Measurements from ENCODE around the gene PCDHA1.

PCDHA1 gene

DNA sequence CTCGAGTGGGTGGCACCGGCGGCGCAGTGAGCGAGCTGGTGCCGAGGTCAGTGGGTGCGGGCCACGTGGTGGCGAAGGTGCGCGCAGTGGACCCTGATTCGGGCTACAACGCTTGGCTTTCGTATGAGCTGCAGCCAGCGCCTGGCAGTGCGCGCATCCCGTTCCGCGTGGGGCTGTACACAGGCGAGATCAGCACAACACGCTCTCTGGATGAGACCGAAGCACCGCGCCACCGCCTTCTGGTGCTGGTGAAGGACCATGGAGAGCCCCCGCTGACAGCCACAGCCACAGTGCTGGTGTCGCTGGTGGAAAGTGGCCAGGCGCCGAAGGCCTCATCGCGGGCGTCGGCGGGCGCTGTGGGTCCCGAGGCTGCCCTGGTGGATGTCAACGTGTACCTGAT lies 37.5 kb downstream of the PCDHA1 start (continued):
- TF ChIP-seq ZNF416 (tag by site-specific recombination; IDR thresholded peaks at IDR 0.05) (no peak), ZNF544 (tag by site-specific recombination; IDR thresholded peaks at IDR 0.05) (no peak), SP3 (tag by site-specific recombination; IDR thresholded peaks at IDR 0.05) (no peak), ZNF654 (tag by site-specific recombination; IDR thresholded peaks at IDR 0.05; ENCODE audit: low read depth) (no peak)

DNA sequence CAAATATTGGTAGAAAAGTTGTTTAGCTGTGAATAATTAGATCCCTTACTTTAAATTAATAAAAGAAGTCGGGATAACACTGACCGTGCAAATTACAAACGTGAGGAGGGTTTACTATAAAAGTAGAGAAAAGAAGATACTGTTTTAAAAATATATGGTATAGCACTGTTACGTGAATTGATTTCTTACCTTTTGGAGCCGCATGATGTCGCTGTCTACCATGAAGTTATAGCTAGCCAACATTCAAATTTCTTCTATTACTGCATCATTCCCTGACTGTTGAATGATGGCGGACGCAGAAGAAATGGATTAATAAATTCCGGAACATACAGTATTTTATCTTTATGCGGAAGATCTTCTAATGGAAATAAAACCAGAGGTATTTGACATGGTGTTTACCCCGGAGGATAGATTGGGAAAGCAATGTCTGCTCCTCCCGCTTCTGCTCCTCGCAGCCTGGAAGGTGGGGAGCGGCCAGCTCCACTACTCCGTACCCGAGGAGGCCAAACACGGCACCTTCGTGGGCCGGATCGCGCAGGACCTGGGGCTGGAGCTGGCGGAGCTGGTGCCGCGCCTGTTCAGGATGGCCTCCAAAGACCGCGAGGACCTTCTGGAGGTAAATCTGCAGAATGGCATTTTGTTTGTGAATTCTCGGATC lies 41.9 kb downstream of the PCDHA1 start, which contains the start of gene PCDHA6:
TSS of gene PCDHA6 (plus strand) at position 257 of the 658 bp plus-strand sequence. CDS start at position 389, 132 bp downstream.
- no peak within 1 kb of the TSS for H3K4me3 ChIP-seq (ENCODE audit: low read depth, low read length)
- ChIA-PET CTCF (interaction anchor here (0.7 kb wide), 1 partner anchor 22 kb away, joined by 4 read pairs; no protein-coding TSS in a partner anchor), POLR2A (no interaction called here)
- no peaks in the 10 kb centered on the region for H3K36me3 ChIP-seq (ENCODE audit: control insufficient read depth in 2 of 2, insufficient read depth in 1 of 2, low read length in 2 of 2)
- no peak within 1 kb of the TSS for H3K27ac ChIP-seq (ENCODE audit: extremely low read depth, low read depth, low read length)
- TF ChIP-seq ZNF175 (tag by site-specific recombination; IDR thresholded peaks at IDR 0.05) (no peak), KLF17 (tag by site-specific recombination; IDR thresholded peaks at IDR 0.05) (no peak), ZIC2 (tag by site-specific recombination; IDR thresholded peaks at IDR 0.05) (no peak), ZBTB6 (tag by site-specific recombination; IDR thresholded peaks at IDR 0.05) (no peak), GLI2 (tag by site-specific recombination; IDR thresholded peaks at IDR 0.05; ENCODE audit: borderline replicate concordance, low read depth) (no peak), KLF16 (tag by site-specific recombination; IDR thresholded peaks at IDR 0.05) (no peak), ZNF266 (tag by site-specific recombination; IDR thresholded peaks at IDR 0.05; ENCODE audit: low read depth) (no peak), KLF8 (tag by site-specific recombination; IDR thresholded peaks at IDR 0.05) (no peak), ZNF48 (tag by site-specific recombination; IDR thresholded peaks at IDR 0.05) (no peak), ZNF146 (tag by site-specific recombination; IDR thresholded peaks at IDR 0.05) (no peak), ZBTB1 (tag by site-specific recombination; IDR thresholded peaks at IDR 0.05) (no peak), SCRT2 (tag by site-specific recombination; IDR thresholded peaks at IDR 0.05) (no peak), ZNF843 (tag by site-specific recombination; IDR thresholded peaks at IDR 0.05) (no peak), ZNF76 (tag by site-specific recombination; IDR thresholded peaks at IDR 0.05; ENCODE audit: borderline replicate concordance, low read depth) (no peak), HOXC10 (CRISPR knock-in tag; IDR thresholded peaks at IDR 0.05) (no peak), ZNF585B (tag by site-specific recombination; IDR thresholded peaks at IDR 0.05) (no peak)
- TF ChIP-seq, protein P1, sequence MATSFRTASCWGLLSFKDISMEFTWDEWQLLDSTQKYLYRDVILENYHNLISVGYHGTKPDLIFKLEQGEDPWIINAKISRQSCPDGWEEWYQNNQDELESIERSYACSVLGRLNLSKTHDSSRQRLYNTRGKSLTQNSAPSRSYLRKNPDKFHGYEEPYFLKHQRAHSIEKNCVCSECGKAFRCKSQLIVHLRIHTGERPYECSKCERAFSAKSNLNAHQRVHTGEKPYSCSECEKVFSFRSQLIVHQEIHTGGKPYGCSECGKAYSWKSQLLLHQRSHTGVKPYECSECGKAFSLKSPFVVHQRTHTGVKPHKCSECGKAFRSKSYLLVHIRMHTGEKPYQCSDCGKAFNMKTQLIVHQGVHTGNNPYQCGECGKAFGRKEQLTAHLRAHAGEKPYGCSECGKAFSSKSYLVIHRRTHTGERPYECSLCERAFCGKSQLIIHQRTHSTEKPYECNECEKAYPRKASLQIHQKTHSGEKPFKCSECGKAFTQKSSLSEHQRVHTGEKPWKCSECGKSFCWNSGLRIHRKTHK (tag by site-specific recombination; IDR thresholded peaks at IDR 0.05), result no peak
- TF ChIP-seq, protein P2, sequence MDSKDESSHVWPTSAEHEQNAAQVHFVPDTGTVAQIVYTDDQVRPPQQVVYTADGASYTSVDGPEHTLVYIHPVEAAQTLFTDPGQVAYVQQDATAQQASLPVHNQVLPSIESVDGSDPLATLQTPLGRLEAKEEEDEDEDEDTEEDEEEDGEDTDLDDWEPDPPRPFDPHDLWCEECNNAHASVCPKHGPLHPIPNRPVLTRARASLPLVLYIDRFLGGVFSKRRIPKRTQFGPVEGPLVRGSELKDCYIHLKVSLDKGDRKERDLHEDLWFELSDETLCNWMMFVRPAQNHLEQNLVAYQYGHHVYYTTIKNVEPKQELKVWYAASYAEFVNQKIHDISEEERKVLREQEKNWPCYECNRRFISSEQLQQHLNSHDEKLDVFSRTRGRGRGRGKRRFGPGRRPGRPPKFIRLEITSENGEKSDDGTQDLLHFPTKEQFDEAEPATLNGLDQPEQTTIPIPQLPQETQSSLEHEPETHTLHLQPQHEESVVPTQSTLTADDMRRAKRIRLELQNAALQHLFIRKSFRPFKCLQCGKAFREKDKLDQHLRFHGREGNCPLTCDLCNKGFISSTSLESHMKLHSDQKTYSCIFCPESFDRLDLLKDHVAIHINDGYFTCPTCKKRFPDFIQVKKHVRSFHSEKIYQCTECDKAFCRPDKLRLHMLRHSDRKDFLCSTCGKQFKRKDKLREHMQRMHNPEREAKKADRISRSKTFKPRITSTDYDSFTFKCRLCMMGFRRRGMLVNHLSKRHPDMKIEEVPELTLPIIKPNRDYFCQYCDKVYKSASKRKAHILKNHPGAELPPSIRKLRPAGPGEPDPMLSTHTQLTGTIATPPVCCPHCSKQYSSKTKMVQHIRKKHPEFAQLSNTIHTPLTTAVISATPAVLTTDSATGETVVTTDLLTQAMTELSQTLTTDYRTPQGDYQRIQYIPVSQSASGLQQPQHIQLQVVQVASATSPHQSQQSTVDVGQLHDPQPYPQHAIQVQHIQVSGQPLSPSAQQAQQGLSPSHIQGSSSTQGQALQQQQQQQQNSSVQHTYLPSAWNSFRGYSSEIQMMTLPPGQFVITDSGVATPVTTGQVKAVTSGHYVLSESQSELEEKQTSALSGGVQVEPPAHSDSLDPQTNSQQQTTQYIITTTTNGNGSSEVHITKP (tag by site-specific recombination; IDR thresholded peaks at IDR 0.05), result no peak
- no peaks in the 10 kb centered on the region for H3K4me1 ChIP-seq (ENCODE audit: control insufficient read depth, insufficient read depth, low read length)
- no peaks in the 10 kb centered on the region for H3K9me3 ChIP-seq (ENCODE audit: control insufficient read depth, insufficient read depth, low read depth, low read length)
